HG03469 (cell line): Measurements from ENCODE around the gene KLHL30.
"Not testable (repeated sequence)": the region's sequence is repeated elsewhere in the genome, so short reads cannot be mapped to it uniquely, and the experiment has no call there.

Source experiments
- ATAC-seq: cut with Tn5 transposase; IDR thresholded peaks from one replicate; pipeline ENCODE4 v1.9.1; 2021; ENCODE audit warnings: mild to moderate bottlenecking, moderate library complexity, moderate number of reproducible peaks; ENCODE audit not compliant: unreplicated experiment

Gene KLHL30

DNA sequence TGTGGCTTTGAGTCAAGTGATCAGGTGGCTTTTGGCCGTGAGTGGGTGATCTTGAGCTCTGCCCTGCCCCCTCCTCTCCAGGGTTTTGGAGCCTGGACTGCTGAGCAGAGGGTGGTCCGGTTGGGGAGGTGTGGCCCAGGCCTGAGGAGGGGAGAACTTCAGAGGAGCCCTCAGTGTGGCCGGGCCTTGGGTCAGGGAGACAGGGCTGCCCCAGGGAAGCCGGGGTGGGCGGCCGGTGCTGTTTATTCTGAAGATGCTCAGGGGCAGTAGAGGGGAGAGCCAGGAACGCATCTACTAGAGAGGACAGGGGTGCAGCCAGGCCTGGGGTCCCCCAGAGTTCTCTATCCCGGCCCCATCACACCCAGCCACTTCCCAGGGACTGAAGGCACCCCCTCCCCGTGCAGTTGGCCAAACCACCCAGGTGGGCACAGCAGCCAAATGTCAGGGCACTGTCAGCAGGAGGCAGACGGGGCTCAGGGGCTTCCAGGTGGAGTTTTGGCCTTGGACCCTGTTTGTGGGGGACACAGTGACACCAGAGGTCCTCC is 21.3 kb downstream of the KLHL30 start:
- no peak for ATAC-seq

GRCh38 chr2:238160206-238161129 is 22.0 kb downstream of the KLHL30 start:
- ATAC-seq = no peak

- ATAC-seq = no peak
Measured at GRCh38 chr2:238161291-238162051, 23.0 kb downstream of the KLHL30 start.

GRCh38 chr2:238162251-238162845 is 23.9 kb downstream of the KLHL30 start:
- ATAC-seq = no peak

GRCh38 chr2:238162846-238163441 is 24.5 kb downstream of the KLHL30 start:
- ATAC-seq = no peak

- no peak for ATAC-seq
Measured at GRCh38 chr2:238163481-238164198, 25.2 kb downstream of the KLHL30 start.

DNA sequence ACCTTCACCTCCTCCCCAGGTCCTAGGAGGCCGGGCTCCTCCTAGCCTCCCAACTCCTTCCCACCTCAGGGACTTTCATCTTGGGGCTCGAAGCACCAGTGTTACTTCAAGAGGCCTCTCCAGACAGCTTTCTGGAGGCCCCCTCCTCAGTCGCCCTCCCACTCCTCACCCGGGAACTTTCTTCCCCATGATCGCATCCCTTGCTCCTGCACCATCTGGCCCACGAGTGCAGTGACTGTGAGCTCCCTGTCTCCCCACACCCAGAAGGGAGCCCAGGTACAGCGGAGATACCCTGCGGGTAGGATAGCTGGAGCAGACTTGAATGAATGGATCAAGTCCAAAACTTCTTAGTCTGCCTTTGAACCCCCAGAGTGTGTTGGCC is 26.4 kb downstream of the KLHL30 start:
- no peak for ATAC-seq

GRCh38 chr2:238165288-238165921 is 26.9 kb downstream of the KLHL30 start:
- no peak for ATAC-seq

DNA sequence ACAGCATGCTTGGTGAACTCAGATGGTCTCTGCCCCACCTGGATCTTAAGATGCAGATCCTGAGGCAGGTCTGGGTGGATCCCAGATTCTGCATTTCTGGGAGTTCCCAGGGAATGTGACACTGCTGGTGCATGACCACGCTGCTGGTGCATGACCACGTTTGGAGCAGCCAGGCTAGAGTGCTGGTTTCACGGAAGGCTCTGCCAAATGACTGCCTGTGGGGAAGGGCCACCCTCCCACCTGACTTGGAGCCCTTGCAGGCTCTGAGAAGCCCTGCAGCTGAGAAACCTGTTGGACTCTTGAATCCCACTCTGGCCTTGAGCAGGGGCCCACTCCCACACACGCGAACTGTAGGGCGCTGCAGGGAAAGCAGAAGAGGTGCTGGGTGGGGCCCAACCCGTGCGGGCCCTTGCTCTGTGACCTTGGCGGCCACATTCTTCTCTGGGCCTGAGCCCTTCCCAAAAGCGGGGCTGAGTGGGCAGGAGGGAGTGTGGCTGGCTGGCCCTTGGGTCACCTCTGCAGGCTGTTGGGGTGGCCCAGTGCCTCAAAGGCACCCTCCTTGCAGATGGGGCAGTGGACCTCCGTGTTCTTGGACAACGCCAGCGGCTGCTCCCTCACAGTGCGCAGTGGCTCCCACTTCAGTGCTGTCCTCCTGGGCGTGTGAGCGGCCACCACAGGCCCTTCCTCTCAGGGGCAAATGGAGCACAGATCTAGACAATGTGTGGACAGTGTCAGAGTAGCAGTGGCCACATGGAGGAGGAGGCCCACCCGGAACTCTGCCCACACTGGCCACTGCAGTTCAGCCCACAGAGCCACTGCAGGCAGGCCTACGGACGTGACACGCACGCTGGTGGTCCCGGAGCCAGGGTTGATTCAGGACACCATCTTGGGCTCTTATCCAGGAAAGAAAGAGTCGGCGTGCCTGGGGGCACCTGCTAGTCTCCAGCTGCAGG is 28.2 kb downstream of the KLHL30 start:
- no peak for ATAC-seq

GRCh38 chr2:238167344-238167715 is 28.9 kb downstream of the KLHL30 start:
- ATAC-seq = no peak

DNA sequence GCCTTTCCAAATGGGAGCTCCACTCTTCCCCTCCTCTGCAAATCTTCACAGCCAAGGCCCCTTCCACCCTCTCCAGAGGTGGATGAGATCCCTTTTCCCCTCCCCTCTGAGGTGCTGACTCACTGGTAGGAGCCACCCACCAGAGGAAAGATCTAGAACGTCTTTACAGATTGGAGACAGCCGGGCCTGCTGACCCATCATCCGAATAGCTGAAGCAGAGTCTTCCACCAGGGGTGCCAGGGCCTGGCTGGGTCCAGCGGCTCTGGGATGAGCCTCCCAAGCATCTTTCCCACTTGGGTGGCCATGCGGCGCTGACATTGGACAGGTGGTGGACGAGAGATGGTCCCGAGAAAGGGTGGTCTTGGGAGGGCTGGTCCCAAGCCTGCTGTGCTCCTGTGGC is 29.3 kb downstream of the KLHL30 start:
- ATAC-seq = no peak

GRCh38 chr2:238168196-238169047 is 30.0 kb downstream of the KLHL30 start:
- no peak for ATAC-seq

DNA sequence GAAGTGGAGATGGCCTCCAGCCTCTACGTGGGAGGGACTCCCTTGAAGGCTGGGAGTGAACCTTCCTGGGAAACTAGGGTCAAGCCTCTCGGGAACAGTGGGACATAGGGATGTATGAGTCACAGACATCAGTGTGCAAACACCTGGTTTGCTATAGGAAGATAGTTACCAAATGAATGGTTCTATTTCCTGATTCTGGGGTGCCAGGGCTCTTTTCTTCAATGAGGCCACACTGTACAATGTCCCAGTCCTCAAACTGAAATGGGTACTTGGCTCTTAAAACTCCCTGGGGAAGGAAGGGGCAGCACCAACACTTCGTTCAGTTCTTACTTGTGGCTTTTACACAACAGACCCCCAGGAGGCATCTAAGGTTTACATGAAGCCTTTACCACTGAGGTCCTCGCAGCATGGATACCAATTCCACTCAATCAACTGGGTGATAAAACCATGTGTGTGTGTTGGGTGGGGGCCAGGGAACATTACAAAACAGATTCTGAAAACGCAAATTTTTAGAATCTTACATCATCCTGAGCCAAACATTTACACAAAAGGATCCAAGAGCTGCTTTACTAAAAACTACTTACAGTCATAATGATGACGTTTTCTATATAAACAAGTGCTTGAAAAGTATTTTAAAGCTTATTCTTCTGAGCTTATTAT is 30.7 kb downstream of the KLHL30 start:
- no peak for ATAC-seq

DNA sequence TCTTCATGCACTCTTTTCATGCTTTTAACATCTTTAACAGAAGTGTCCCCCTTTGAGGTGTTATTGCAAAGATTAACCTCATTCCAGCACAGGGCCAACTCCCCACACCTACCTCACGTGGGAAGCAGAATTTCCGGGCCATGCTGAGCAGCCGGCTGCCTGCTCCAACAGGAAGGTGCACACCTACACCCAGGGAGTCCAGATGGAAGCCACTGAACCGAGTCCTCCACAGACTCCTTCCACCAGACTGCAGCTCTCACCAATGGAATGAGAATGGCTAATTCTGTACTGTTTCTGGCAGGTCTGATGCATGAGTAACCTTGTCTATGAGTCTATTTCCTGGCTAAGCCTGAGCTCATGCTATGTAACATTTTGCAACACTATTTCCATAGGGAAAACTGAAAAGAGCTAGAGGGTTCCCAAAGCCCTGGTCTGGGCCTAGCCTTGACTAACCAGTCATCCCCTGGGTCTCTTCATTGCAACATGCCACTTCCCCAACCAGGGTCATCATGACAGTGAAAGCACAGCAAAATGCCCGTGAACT is 31.3 kb downstream of the KLHL30 start:
- no peak for ATAC-seq

GRCh38 chr2:238170386-238171071 is 32.1 kb downstream of the KLHL30 start:
- ATAC-seq = no peak

- ATAC-seq = not testable (repeated sequence)
Measured at GRCh38 chr2:238171072-238171431, 32.6 kb downstream of the KLHL30 start.
